Omental fat pad (tissue), 4 donors: ENCODE data around the gene TRPC1. TPM values are rescaled to one million over a fixed set of nuclear protein-coding genes. Genes with fewer than 3 reads are reported as not detected.
"Not testable (repeated sequence)": the region's sequence is repeated elsewhere in the genome, so short reads cannot be mapped to it uniquely, and the experiment has no call there.

ENCODE experiments used
- ATAC-seq: fragments of 150-250 bp; one replicate; pipeline ENCODE4 v1.9.1; 2016; ENCODE audit warnings: mild to moderate bottlenecking, moderate library complexity; ENCODE audit not compliant: low FRiP score
- DNase-seq: peaks from one replicate; pipeline ENCODE4 v3.0.0-alpha.2; 2019; ENCODE audit warnings: low spot score
- CTCF ChIP-seq, 3 donors: fragments of 450-650 bp; IDR thresholded peaks; one replicate each; pipeline ENCODE4 v1.5.1; 2016 to 2017; ENCODE audit warnings: antibody characterized with exemption in 3 of 3, mild to moderate bottlenecking in 3 of 3, moderate library complexity in 2 of 3
- total RNA-seq, 4 donors: library from RNA; depleted of rRNA; stranded (reverse); fragments of >200 nt; gene quantifications; one replicate each; pipeline ENCODE4 v1.1.0, GENCODE V29; 2016

TRPC1 gene
- total RNA-seq, 4 donors from 2014 or later, result 4.9 to 23.2 (median 11.4) TPM

GRCh38 chr3:142694225-142694624 lies 29.6 kb upstream of the TRPC1 start:
- no peak for ATAC-seq
- DNase-seq, result no peak
- no peak for TF ChIP-seq CTCF (IDR thresholded peaks at IDR 0.05)

- DNase-seq (no peak), ATAC-seq (no peak)
- TF ChIP-seq CTCF (IDR thresholded peaks at IDR 0.05), result no peak
Observed at GRCh38 chr3:142705198-142705597, 18.6 kb upstream of the TRPC1 start.

- DNase-seq (no peak), ATAC-seq (no peak)
- TF ChIP-seq CTCF (IDR thresholded peaks at IDR 0.05), result no peak
Observed at GRCh38 chr3:142706321-142707127, 17.3 kb upstream of the TRPC1 start.

GRCh38 chr3:142709207-142709606 lies 14.6 kb upstream of the TRPC1 start:
- ATAC-seq (no peak), DNase-seq (no peak)
- no peak for TF ChIP-seq CTCF (IDR thresholded peaks at IDR 0.05)

GRCh38 chr3:142714882-142715281 lies 9.0 kb upstream of the TRPC1 start:
- not testable (repeated sequence) for ATAC-seq, DNase-seq

GRCh38 chr3:142716102-142716501 lies 7.7 kb upstream of the TRPC1 start:
- ATAC-seq (no peak), DNase-seq (no peak)
- no peak for TF ChIP-seq CTCF (IDR thresholded peaks at IDR 0.05)

GRCh38 chr3:142723665-142723967 lies 218 bp upstream of the TRPC1 start:
- ATAC-seq (peak; percentile 3), DNase-seq (no peak)
- TF ChIP-seq CTCF (IDR thresholded peaks at IDR 0.05), result no peak
